Liver (tissue), 9 donors: ENCODE measurements around the gene HACD1. TPM values are rescaled to one million over a fixed set of nuclear protein-coding genes. Genes with fewer than 3 reads are reported as not detected.

Experiments used
- DNase-seq: peaks from one replicate; pipeline ENCODE4 v3.0.0-alpha.2; 2017; ENCODE audit warnings: low spot score
- H3K27ac ChIP-seq, 2 donors: one replicate each; pipeline ENCODE4 v1.7.0; 2013; ENCODE audit warnings: inconsistent platforms in 2 of 2, low read length in 2 of 2, control low read depth in 1 of 2, low read depth in 1 of 2, mild to moderate bottlenecking in 1 of 2
- H3K27me3 ChIP-seq, 4 donors: one replicate each; pipeline versions ENCODE4 v1.6.1 to v1.7.0; 2013; ENCODE audit warnings: low read length in 3 of 4, inconsistent platforms in 1 of 4, mild to moderate bottlenecking in 1 of 4, moderate library complexity in 1 of 4; ENCODE audit not compliant: control insufficient read depth in 4 of 4, insufficient read depth in 4 of 4
- H3K36me3 ChIP-seq, 4 donors: one replicate each; pipeline versions ENCODE4 v1.6.1 to v1.7.0; 2013; ENCODE audit warnings: low read length in 3 of 4, mild to moderate bottlenecking in 3 of 4, low read depth in 1 of 4, moderate library complexity in 1 of 4; ENCODE audit not compliant: control insufficient read depth in 4 of 4, insufficient read depth in 3 of 4
- H3K4me1 ChIP-seq, 4 donors: one replicate each; pipeline versions ENCODE4 v1.6.1 to v1.7.0; 2013; ENCODE audit warnings: low read length in 3 of 4, mild to moderate bottlenecking in 3 of 4, moderate library complexity in 1 of 4; ENCODE audit not compliant: control insufficient read depth in 4 of 4, insufficient read depth in 4 of 4
- H3K4me3 ChIP-seq, 3 donors: one replicate each; pipeline versions ENCODE4 v1.6.1 to v1.7.0; 2013; ENCODE audit warnings: low read length in 3 of 3, control low read depth in 1 of 3, low read depth in 1 of 3, mild to moderate bottlenecking in 1 of 3
- H3K9ac ChIP-seq, 2 donors: one replicate each; pipeline ENCODE4 v1.7.0; 2013; ENCODE audit warnings: low read length in 2 of 2, mild to moderate bottlenecking in 2 of 2, moderate library complexity in 2 of 2, control low read depth in 1 of 2, low read depth in 1 of 2
- H3K9me3 ChIP-seq, 4 donors: one replicate each; pipeline versions ENCODE4 v1.6.1 to v1.7.0; 2013; ENCODE audit warnings: low read length in 3 of 4; ENCODE audit not compliant: control insufficient read depth in 4 of 4
- GABPA ChIP-seq, 2 donors: IDR thresholded peaks in 1 of 2; conservative IDR thresholded peaks in 1 of 2; 2 replicates each; pipeline ENCODE4 v1.6.1; 2016; ENCODE audit warnings: antibody characterized with exemption in 2 of 2, mild to moderate bottlenecking in 1 of 2, moderate library complexity in 1 of 2
- HNF4G ChIP-seq: IDR thresholded peaks from 2 replicates; pipeline ENCODE4 v1.6.1; 2016; ENCODE audit warnings: antibody characterized with exemption
- JUND ChIP-seq, 2 donors: IDR thresholded peaks; 2 replicates each; pipeline ENCODE4 v1.6.1; 2016; ENCODE audit warnings: antibody characterized with exemption in 2 of 2
- RAD21 ChIP-seq, 2 donors: IDR thresholded peaks; 2 replicates each; pipeline ENCODE4 v1.6.1; 2016; ENCODE audit warnings: antibody characterized with exemption in 2 of 2, mild to moderate bottlenecking in 2 of 2
- TAF1 ChIP-seq: conservative IDR thresholded peaks from 2 replicates; pipeline ENCODE4 v1.6.1; 2016; ENCODE audit warnings: antibody characterized with exemption, mild to moderate bottlenecking
- YY1 ChIP-seq: IDR thresholded peaks from 2 replicates; pipeline ENCODE4 v1.6.1; 2016; ENCODE audit warnings: antibody characterized with exemption, mild to moderate bottlenecking
- WGBS: extraction: QIAGEN DNeasy Blood & Tissue Kit; methylation state at CpG from one replicate; pipeline ENCODE4 v1.1.7; 2013; 5-methylcytosine and 5-hydroxymethylcytosine counted together
- polyA plus RNA-seq, 2 donors: library from polyadenylated mRNA; stranded (reverse) in 1 of 2; unstranded in 1 of 2; fragments of 200-250 nt in 1 of 2; fragments of >200 nt in 1 of 2; fragmentation: Nextera tagmentation in 1 of 2; extraction: Ambion mirVana in 1 of 2; gene quantifications; one replicate each; pipeline versions ENCODE4 v1.2.1 to v1.2.3, GENCODE V29; 2013 to 2015
- total RNA-seq, 2 donors: library from RNA; depleted of rRNA; stranded (reverse); fragments of >200 nt; gene quantifications; one replicate each; pipeline ENCODE4 v1.2.3, GENCODE V29; 2014
- TF ChIP-seq, protein P1 (sequence below): IDR thresholded peaks from 2 replicates; pipeline ENCODE4 v1.6.1; 2016; ENCODE audit warnings: antibody characterized with exemption
- TF ChIP-seq, protein P2 (sequence below): IDR thresholded peaks from 2 replicates; pipeline ENCODE4 v1.6.1; 2016; ENCODE audit warnings: antibody characterized with exemption, mild to moderate bottlenecking
- TF ChIP-seq, protein P3 (sequence below): IDR thresholded peaks from 2 replicates; pipeline ENCODE4 v1.6.1; 2016; ENCODE audit warnings: antibody characterized with exemption
- TF ChIP-seq, protein P4 (sequence below): fragments of 150-350 bp; IDR thresholded peaks from 2 replicates; pipeline ENCODE4 v1.5.1; 2017; ENCODE audit warnings: improper control_type of control experiment, low read depth, low read length; ENCODE audit not compliant: missing input control
- donor health status: healthy.
- donor health status: healthy.
- donor health status: healthy.
- donor health status: healthy.
- donor health status: healthy.

The HACD1 gene
- total and polyA plus RNA-seq, 4 donors: 1.0 to 7.8 (median 1.7) TPM

DNA sequence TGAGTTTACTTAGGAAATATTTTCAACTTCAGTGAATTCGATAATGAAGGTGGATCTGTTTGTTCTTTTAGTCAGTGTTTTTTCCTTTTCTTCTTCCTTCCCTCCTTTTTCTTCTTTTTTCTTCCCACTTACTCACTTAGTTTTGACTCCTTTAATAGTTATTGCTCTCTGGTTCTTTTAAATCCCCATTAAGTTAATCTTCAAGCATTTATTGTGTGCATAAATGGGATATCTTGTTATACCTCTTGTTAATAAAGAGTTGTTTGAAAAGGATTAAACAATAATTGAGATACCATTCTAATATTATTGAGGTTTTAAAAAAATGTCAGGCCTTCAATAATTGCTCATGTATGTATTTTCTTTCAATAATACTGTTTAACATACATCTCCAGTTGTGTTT lies 46.3 kb upstream of the HACD1 start:
- no peak for DNase-seq
- H3K36me3 ChIP-seq: no peaks in the 10 kb centered on the region
- no peaks in the 10 kb centered on the region for H3K27me3 ChIP-seq
- H3K4me3 ChIP-seq: no peak overlapping the region
- H3K9me3 ChIP-seq: no peaks in the 10 kb centered on the region
- H3K27ac ChIP-seq: no peak overlapping the region
- peaks cover 0 to 5% (median 2%) of the 10 kb centered on the region in 4 donors for H3K4me1 ChIP-seq
- WGBS: 68% methylated on average over 1 of the region's 1 CpG
- TF ChIP-seq, protein P1, sequence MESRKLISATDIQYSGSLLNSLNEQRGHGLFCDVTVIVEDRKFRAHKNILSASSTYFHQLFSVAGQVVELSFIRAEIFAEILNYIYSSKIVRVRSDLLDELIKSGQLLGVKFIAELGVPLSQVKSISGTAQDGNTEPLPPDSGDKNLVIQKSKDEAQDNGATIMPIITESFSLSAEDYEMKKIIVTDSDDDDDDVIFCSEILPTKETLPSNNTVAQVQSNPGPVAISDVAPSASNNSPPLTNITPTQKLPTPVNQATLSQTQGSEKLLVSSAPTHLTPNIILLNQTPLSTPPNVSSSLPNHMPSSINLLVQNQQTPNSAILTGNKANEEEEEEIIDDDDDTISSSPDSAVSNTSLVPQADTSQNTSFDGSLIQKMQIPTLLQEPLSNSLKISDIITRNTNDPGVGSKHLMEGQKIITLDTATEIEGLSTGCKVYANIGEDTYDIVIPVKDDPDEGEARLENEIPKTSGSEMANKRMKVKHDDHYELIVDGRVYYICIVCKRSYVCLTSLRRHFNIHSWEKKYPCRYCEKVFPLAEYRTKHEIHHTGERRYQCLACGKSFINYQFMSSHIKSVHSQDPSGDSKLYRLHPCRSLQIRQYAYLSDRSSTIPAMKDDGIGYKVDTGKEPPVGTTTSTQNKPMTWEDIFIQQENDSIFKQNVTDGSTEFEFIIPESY: no peak
- TF ChIP-seq, protein P2, sequence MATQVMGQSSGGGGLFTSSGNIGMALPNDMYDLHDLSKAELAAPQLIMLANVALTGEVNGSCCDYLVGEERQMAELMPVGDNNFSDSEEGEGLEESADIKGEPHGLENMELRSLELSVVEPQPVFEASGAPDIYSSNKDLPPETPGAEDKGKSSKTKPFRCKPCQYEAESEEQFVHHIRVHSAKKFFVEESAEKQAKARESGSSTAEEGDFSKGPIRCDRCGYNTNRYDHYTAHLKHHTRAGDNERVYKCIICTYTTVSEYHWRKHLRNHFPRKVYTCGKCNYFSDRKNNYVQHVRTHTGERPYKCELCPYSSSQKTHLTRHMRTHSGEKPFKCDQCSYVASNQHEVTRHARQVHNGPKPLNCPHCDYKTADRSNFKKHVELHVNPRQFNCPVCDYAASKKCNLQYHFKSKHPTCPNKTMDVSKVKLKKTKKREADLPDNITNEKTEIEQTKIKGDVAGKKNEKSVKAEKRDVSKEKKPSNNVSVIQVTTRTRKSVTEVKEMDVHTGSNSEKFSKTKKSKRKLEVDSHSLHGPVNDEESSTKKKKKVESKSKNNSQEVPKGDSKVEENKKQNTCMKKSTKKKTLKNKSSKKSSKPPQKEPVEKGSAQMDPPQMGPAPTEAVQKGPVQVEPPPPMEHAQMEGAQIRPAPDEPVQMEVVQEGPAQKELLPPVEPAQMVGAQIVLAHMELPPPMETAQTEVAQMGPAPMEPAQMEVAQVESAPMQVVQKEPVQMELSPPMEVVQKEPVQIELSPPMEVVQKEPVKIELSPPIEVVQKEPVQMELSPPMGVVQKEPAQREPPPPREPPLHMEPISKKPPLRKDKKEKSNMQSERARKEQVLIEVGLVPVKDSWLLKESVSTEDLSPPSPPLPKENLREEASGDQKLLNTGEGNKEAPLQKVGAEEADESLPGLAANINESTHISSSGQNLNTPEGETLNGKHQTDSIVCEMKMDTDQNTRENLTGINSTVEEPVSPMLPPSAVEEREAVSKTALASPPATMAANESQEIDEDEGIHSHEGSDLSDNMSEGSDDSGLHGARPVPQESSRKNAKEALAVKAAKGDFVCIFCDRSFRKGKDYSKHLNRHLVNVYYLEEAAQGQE: no peak
- TF ChIP-seq JUND (IDR thresholded peaks at IDR 0.05): no peak
- TF ChIP-seq, protein P3, sequence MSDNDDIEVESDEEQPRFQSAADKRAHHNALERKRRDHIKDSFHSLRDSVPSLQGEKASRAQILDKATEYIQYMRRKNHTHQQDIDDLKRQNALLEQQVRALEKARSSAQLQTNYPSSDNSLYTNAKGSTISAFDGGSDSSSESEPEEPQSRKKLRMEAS: no peak
- TF ChIP-seq, protein P4, sequence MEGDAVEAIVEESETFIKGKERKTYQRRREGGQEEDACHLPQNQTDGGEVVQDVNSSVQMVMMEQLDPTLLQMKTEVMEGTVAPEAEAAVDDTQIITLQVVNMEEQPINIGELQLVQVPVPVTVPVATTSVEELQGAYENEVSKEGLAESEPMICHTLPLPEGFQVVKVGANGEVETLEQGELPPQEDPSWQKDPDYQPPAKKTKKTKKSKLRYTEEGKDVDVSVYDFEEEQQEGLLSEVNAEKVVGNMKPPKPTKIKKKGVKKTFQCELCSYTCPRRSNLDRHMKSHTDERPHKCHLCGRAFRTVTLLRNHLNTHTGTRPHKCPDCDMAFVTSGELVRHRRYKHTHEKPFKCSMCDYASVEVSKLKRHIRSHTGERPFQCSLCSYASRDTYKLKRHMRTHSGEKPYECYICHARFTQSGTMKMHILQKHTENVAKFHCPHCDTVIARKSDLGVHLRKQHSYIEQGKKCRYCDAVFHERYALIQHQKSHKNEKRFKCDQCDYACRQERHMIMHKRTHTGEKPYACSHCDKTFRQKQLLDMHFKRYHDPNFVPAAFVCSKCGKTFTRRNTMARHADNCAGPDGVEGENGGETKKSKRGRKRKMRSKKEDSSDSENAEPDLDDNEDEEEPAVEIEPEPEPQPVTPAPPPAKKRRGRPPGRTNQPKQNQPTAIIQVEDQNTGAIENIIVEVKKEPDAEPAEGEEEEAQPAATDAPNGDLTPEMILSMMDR: no peak
- H3K9ac ChIP-seq: no peak overlapping the region

DNA sequence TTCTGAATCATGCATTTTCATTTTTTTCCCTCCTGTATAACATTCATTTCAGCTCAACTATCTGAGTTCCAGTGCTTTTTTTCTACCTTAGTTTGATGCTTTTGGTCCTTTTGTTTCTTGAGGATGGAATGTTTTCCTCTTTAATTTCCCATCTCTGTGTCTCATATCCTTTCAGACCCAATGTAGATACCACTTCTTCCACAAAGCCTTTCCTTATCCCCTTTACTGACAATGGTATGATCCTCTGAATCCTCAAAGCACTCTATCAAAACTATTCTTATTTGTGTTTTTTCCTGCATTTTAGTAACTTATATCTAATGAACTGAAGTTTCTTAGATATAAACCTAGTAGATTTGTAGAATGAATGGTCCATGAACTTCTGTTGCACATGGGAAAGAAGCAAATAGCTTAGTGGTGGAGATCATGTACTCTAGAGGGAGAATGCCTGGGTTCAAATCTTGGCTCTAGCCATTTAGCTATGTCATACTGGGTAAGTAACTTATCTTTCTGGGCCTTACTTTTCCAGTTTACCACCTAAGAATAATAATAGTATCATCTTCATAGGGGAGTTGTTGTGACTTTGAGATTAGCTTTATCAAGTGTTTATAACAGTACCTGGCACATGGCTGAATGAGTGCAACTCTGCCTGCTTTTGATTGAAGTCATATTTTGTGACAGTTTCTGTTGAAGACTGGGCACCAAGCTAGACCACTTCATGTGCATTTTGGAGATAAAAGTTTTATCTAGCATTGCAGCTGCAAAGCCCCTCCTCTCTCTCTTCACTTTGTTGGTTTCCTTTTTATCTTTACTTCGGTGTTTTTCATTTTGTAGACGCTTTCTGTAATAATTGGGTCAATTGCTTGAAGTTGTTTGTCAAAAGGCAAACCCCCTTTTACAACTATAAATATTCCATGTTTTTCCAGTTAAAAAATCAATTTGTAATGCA lies 45.3 kb upstream of the HACD1 start:
- H3K36me3 ChIP-seq: no peaks in the 10 kb centered on the region
- no peaks in the 10 kb centered on the region for H3K9me3 ChIP-seq
- no peak overlapping the region for H3K9ac ChIP-seq
- TF ChIP-seq TAF1 (no peak), GABPA (IDR thresholded peaks at IDR 0.05 in 1 of 2, conservative IDR thresholded peaks at IDR 0.05 in 1 of 2) (no peak), YY1 (no peak), HNF4G (no peak), RAD21 (IDR thresholded peaks at IDR 0.05) (no peak)
- TF ChIP-seq, protein P2: no peak
- TF ChIP-seq, protein P1: no peak
- 79% methylated on average over 2 of the region's 2 CpGs for WGBS
- H3K4me1 ChIP-seq: peaks cover 0 to 3% (median 0%) of the 10 kb centered on the region in 4 donors
- no peak overlapping the region for H3K4me3 ChIP-seq
- no peak for DNase-seq
- H3K27me3 ChIP-seq: no peaks in the 10 kb centered on the region
- no peak overlapping the region for H3K27ac ChIP-seq
